Fibroblast of lung (primary cell): ENCODE measurements around the gene FAM78A. TPM values are rescaled to one million over a fixed set of nuclear protein-coding genes. Genes with fewer than 3 reads are reported as not detected.

Source experiments
- DNase-seq, 2 donors: peaks; one replicate each; pipeline versions ENCODE4 v3.0.0 to v3.0.0-alpha.2; 2010; ENCODE audit warnings: low read depth in 2 of 2
- H2AFZ ChIP-seq: 2 replicates; pipeline ENCODE4 v1.5.1; 2012; ENCODE audit warnings: low read length, control low read depth, inconsistent platforms
- H3K27ac ChIP-seq: 2 replicates; pipeline ENCODE4 v1.5.1; 2011; ENCODE audit warnings: low read length, control low read depth; ENCODE audit not compliant: insufficient read depth
- H3K27me3 ChIP-seq: 2 replicates; pipeline ENCODE4 v1.5.1; 2011; ENCODE audit warnings: mild to moderate bottlenecking, low read length; ENCODE audit not compliant: control insufficient read depth, insufficient read depth
- H3K36me3 ChIP-seq: 2 replicates; pipeline ENCODE4 v1.5.1; 2011; ENCODE audit warnings: low read length; ENCODE audit not compliant: control insufficient read depth, insufficient read depth
- H3K4me1 ChIP-seq: 2 replicates; pipeline ENCODE4 v1.5.1; 2011; ENCODE audit warnings: low read length; ENCODE audit not compliant: control insufficient read depth, insufficient read depth; ENCODE audit errors: extremely low read depth
- H3K4me2 ChIP-seq: 2 replicates; pipeline ENCODE4 v1.5.1; 2011; ENCODE audit warnings: low read length, control low read depth; ENCODE audit not compliant: insufficient read depth; ENCODE audit errors: extremely low read depth
- H3K4me3 ChIP-seq, 4 experiments: fragments of 200-600 bp in 1 of 4; sonication (generic) in 1 of 4; replicated peaks in 1 of 4; 2 replicates each; pipeline ENCODE4 v1.5.1; 2011 to 2016; ENCODE audit warnings: low read length in 4 of 4, low read depth in 3 of 4, mild to moderate bottlenecking in 3 of 4, control low read depth in 2 of 4, inconsistent platforms in 1 of 4, mixed read lengths in 1 of 4; ENCODE audit not compliant: insufficient read depth in 1 of 4; ENCODE audit errors: control extremely low read depth in 1 of 4
- H3K79me2 ChIP-seq: 2 replicates; pipeline ENCODE4 v1.5.1; 2012; ENCODE audit warnings: mild to moderate bottlenecking, low read length, inconsistent platforms; ENCODE audit not compliant: control insufficient read depth, insufficient read depth
- H3K9ac ChIP-seq: 2 replicates; pipeline ENCODE4 v1.5.1; 2011; ENCODE audit warnings: mild to moderate bottlenecking, low read length, control low read depth; ENCODE audit not compliant: insufficient read depth
- H3K9me3 ChIP-seq: 2 replicates; pipeline ENCODE4 v1.5.1; 2012; ENCODE audit warnings: low read depth, low read length; ENCODE audit not compliant: control insufficient read depth, insufficient read depth
- H4K20me1 ChIP-seq: 2 replicates; pipeline ENCODE4 v1.5.1; 2011; ENCODE audit warnings: low read length; ENCODE audit not compliant: control insufficient read depth, insufficient read depth; ENCODE audit errors: extremely low read depth
- EZH2 ChIP-seq: IDR thresholded peaks from 2 replicates; pipeline ENCODE4 v1.5.1; 2012; ENCODE audit warnings: low read length, control low read depth, mild to moderate bottlenecking; ENCODE audit errors: missing control alignments
- polyA plus RNA-seq, 2 donors: library from polyadenylated mRNA; depleted of rRNA in 1 of 2; stranded (reverse) in 1 of 2; unstranded in 1 of 2; fragments of >200 nt; gene quantifications; 2 replicates each; pipeline ENCODE4 v1.2.1, GENCODE V29; 2011 to 2012; ENCODE audit warnings: missing spikeins in 1 of 2
- total RNA-seq: library from RNA; depleted of rRNA; stranded (reverse); fragments of >200 nt; gene quantifications from 2 replicates; pipeline ENCODE4 v1.2.1, GENCODE V29; 2014
- TF ChIP-seq, protein P1 (sequence below), 2 donors: IDR thresholded peaks in 1 of 2; conservative IDR thresholded peaks in 1 of 2; 1 replicate in 1 of 2; 2 replicates in 1 of 2; pipeline ENCODE4 v1.5.1; 2011 to 2012; ENCODE audit warnings: low read length in 2 of 2, control low read depth in 1 of 2, inconsistent platforms in 1 of 2, low read depth in 1 of 2, mild to moderate bottlenecking in 1 of 2

The FAM78A gene
- total and polyA plus RNA-seq, 2 donors (not counting 1 experiment from before 2014, with no cell fraction given), result 0.26 to 0.33 TPM

DNA sequence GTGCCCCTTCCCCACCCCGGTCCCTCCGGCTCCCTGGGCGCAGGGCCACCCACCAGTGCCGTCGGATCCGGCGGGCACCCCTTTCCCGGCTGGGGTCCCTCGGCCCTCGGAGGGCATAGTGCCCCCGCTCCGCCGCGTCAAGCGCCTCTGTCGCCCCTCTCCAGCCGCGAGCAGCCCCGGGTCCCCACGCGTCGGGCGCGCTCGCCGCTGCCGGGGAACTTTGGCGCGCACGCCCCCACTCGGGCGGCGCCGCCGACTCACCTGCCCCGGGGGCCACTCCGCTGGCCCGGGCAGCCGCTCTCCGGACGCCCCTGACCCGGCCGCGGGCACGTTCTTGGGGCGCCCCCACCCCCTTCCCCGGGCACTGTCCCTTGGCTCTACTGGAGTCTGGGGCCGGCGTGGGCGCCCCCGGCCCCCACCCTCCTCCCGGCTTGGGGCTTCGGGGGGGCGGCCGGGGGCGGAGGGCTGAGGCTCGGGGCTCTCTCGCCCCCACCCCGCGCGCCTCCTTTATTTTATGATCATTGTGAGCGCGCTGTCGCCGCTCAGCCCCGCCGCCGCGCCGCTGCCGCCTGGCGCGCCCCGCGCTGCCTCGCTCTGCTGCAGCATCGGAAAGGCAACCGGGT, 1.1 kb upstream of the FAM78A start:
- Histone ChIP-seq H3K9ac (no peak overlapping the region), H3K4me1 (no peaks in the 10 kb centered on the region), H3K36me3 (no peaks in the 10 kb centered on the region), H2AFZ (no peak overlapping the region), H3K27me3 (peaks cover 37% of the 10 kb centered on the region), H3K79me2 (no peaks in the 10 kb centered on the region), H4K20me1 (no peaks in the 10 kb centered on the region), H3K9me3 (no peaks in the 10 kb centered on the region), H3K27ac (no peak overlapping the region), H3K4me2 (peak overlapping the region; percentile 13), H3K4me3 (peak overlapping the region in 1 of 4 experiments; percentile 46)
- TF ChIP-seq EZH2, result peak; percentile 7
- TF ChIP-seq, protein P1, sequence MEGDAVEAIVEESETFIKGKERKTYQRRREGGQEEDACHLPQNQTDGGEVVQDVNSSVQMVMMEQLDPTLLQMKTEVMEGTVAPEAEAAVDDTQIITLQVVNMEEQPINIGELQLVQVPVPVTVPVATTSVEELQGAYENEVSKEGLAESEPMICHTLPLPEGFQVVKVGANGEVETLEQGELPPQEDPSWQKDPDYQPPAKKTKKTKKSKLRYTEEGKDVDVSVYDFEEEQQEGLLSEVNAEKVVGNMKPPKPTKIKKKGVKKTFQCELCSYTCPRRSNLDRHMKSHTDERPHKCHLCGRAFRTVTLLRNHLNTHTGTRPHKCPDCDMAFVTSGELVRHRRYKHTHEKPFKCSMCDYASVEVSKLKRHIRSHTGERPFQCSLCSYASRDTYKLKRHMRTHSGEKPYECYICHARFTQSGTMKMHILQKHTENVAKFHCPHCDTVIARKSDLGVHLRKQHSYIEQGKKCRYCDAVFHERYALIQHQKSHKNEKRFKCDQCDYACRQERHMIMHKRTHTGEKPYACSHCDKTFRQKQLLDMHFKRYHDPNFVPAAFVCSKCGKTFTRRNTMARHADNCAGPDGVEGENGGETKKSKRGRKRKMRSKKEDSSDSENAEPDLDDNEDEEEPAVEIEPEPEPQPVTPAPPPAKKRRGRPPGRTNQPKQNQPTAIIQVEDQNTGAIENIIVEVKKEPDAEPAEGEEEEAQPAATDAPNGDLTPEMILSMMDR (conservative IDR thresholded peaks at IDR 0.05 in 1 of 2, IDR thresholded peaks at IDR 0.05 in 1 of 2; ENCODE audit: low read depth in 1 of 2, low read length in 2 of 2), result no peak
- DNase-seq, result no peak

DNA sequence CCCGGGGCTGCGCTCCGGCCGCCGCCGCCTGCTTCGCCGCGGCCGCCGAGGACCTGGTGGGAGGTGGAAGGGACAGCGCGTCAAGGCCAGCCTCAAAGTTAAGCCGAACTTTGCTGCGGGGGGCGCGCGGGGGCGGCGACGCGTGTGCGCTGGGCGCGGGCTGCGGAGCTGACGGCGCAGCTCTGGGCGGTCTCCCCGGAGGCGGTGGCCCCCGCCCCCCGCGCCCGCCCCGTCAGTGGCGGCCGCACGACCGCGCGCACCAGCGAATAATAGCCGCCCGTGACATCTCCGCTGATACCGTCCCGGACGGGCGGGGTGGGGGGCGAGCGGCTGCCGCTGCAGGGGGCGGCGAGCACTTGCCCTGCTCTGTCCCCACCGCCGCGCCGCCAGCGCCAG, 579 bp upstream of the FAM78A start:
- H3K4me3 ChIP-seq, result no peak overlapping the region
- H2AFZ ChIP-seq, result no peak overlapping the region
- H3K27ac ChIP-seq, result no peak overlapping the region
- H3K27me3 ChIP-seq, result peaks cover 32% of the 10 kb centered on the region
- peak overlapping the region; percentile 13 for H3K4me2 ChIP-seq
- DNase-seq, result no peak
- H3K4me1 ChIP-seq, result no peaks in the 10 kb centered on the region
- no peaks in the 10 kb centered on the region for H3K79me2 ChIP-seq
- H3K9ac ChIP-seq, result no peak overlapping the region
- H4K20me1 ChIP-seq, result no peaks in the 10 kb centered on the region
- H3K9me3 ChIP-seq, result no peaks in the 10 kb centered on the region
- H3K36me3 ChIP-seq, result no peaks in the 10 kb centered on the region
- TF ChIP-seq, protein P1 (conservative IDR thresholded peaks at IDR 0.05 in 1 of 2, IDR thresholded peaks at IDR 0.05 in 1 of 2; ENCODE audit: low read depth in 1 of 2, low read length in 2 of 2), result no peak
- peak; percentile 16 for TF ChIP-seq EZH2

DNA sequence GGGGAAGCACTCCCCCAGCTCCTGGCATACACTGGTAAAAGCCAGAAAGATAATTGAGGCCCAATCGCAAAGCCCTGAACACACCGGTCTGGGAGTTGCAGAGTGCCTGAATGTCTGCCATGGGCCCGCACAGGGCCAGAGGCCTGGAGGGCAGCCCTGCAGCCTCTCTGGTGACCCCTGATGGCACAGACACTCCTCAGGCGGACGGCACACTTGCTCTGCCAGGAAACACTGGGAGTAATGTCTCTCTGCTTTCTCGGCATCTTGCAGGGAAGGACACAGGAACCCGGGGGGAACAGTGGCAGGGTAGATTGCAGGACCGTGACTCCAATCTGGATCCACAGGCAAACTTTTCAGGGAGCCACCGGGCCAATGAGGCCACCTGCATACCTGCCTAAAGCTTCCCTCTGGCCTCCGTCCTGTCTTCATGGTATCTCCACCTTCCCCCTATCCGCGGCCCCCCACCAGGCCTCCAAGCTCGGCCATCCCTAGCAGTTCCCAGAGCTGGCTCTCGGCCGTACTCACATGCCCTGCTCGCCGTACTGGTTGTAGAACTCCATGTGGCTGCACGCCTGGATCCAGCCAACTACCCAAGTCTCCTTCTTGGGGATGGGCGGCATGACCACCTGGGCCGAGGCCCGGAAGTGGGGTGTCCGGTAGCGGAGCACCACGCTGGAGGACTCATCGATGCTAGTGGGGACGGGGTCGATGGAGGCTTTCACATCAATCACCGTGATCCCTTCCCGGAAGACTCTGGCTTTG, 797 bp downstream of the FAM78A start:
- Histone ChIP-seq H3K9me3 (no peaks in the 10 kb centered on the region), H3K9ac (no peak overlapping the region), H3K4me2 (no peak overlapping the region), H3K27ac (no peak overlapping the region), H3K4me1 (no peaks in the 10 kb centered on the region), H3K36me3 (no peaks in the 10 kb centered on the region), H3K79me2 (no peaks in the 10 kb centered on the region), H3K27me3 (peaks cover 19% of the 10 kb centered on the region), H3K4me3 (no peak overlapping the region), H2AFZ (no peak overlapping the region), H4K20me1 (no peaks in the 10 kb centered on the region)
- DNase-seq, result no peak
- TF ChIP-seq, protein P1 (conservative IDR thresholded peaks at IDR 0.05 in 1 of 2, IDR thresholded peaks at IDR 0.05 in 1 of 2; ENCODE audit: low read depth in 1 of 2, low read length in 2 of 2), result no peak
- TF ChIP-seq EZH2, result no peak
